GM19395 (cell line): ENCODE measurements around the gene AADACL2.

Experiments used
- ATAC-seq: cut with Tn5 transposase; IDR thresholded peaks from one replicate; pipeline ENCODE4 v1.9.1; 2021; ENCODE audit warnings: mild to moderate bottlenecking, moderate library complexity; ENCODE audit not compliant: unreplicated experiment

AADACL2 gene

DNA sequence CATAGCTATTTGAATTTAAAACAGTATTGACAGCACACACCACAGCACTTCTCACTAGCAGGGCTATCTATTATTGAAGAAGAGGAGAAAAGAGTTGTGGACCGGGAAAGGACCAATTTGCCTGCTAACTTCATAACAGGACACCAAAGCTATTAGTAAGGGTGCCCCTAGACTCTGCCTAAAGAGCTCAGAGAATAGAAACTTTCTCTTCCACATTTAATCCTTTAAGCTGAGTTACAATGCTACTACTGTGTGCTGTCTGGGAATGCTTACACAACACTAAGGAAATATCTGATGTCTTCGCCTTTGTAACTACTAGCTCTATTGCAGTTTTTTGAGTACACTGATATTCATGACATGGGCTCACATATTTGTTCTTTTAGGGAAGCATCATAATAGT lies 66.7 kb downstream of the AADACL2 start:
- no peak for ATAC-seq

DNA sequence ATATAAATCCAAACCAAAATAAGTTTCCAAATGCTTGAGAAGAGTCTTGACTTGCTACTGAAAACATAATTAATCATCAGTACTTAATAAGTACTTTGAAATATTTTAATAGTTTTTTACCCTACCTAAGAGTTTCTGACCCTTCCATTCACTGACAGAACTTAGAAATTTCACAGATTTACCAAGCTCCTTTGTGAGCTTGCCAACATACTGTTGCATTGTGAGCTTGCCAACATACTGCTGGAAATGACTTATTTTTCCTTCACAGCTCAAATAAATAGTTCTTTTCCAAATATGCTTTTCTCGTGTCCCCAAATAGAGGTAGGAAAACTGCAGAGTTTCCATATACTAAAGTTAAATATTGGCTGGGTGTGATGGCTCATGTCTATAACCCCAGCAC lies 70.5 kb downstream of the AADACL2 start:
- ATAC-seq = no peak

DNA sequence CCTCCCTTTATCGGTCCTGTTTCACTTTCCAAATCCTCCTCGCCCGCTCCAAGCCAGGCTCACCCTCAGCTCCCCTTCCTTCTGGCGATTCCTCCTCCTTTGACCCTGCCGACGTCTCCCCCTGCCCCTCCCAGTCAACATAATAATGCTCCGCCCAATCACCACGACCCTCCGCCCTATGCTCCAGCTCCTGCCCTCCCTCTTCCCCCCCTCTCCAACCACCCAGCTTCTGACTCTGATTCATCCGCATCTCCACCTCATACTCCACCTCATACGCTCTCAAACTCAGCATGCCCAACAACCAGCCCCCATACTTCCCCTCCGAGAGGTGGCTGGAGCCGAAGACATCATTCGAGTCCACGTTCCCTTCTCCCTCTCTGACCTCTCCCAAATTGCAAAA lies 73.1 kb downstream of the AADACL2 start:
- ATAC-seq = no peak
